Measurements from ENCODE around the gene KCNG1.
A peak's percentile ranks its signal among the peaks of the same experiment; 100 is the strongest.

KCNG1 gene

DNA sequence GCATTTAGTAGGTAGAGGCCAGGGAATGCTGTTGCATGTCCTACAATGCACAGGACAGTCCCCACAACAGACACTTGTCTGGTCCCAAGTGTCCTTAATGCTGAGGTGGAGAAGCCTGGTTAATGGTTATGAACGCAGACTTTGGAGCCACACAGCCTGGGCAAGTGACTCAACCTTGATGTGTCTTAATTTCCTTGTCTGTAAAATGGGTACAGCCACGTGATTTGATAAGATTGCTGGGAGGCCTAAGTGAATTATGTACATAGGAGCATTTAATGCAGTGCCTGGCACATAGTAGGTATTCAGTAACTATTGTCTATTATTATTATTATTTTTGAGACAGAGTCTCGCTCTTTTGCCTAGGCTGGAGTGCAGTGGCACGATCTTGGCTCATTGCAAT lies 11.4 kb downstream of the KCNG1 start:
- DNase-seq: no peak

DNA sequence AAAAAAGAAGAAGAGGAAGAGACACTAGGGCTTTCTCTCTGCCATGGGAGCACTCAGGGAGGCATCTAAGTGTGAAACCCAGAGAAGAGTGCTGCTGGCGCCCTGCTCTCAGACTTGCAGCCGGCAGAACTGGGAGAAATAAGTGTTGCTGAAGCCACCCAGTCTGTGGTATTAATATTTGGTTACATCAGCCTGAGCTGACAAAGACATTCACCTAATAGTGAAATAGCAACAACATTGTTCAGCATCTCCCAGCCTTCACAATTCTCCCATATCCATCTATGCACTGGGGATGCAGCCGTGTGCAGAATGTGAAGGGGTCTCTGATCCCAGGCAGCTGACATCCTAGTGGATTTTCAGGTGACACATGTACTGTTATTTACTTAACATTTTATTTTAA lies 12.0 kb downstream of the KCNG1 start:
- no peak for DNase-seq

DNA sequence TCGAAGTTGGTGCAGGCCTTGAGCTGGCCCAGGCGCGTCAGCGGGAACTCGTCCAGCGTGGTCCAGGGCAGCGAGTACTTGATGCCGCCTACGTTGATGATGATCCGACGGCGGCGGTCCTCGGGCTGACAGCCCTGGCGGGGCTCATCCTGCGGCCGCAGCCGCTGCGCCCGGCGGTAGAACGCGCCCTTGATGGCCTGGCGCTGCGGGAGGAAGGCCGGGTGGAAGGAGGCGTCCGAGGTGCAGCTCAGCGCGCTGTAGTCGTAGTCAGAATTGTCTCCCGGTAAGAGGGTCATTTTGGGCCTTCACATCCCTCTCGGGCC lies 12.9 kb downstream of the KCNG1 start:
- DNase-seq: no peak

DNA sequence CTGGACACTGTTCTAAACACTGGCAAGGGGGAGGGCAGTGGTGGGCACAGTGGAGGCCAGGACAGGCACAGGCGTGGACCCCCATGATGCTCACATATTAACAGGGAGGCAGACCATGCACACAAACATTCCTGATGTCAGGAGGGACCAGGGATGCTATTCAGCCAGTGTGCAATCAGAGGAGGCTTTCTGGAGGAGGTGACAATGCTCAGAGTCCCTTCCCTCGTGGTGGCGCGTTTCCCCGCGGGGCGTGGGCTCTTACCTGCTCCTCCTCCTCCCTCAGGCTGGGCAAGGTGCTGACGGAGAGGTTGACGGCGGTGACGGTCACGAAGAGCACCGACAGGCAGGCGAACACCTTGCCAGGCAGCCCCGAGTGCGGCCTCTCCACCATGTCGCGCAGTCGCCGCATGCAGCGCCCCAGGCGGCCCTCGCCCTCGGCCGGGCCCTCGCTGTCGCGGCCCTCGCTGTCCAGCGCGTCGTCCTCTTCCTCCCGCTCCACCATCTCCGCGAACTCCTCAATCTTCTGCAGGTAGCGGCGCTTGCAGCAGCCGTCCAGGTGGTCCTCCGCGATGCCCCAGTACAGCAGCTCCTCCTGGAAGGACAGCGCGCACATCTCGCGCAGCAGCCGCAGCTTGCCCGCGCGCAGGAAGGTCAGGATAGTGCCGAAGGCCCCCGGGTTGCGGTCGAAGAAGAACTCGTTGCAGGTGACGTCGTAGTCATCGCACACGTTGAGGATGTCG lies 13.4 kb downstream of the KCNG1 start:
- DNase-seq: no peak

DNA sequence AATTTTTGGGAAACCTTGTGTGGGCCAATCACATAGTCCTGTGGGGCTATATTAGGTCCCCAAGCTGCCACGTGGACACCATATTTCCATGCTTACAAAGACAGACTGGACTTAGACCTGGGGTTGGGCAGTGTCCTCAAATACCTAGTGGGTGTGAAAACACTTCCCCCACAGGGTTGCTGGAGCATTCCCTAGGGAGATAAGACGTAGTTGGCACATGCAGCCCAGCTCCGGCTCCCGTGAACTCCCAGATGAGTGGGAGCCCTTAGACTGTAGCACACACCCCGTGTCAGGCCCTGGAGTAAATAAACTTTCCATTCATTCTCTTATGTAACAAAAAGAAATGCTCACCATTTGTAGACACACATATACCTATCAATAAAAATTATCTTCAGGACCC lies 14.2 kb downstream of the KCNG1 start:
- DNase-seq: no peak

DNA sequence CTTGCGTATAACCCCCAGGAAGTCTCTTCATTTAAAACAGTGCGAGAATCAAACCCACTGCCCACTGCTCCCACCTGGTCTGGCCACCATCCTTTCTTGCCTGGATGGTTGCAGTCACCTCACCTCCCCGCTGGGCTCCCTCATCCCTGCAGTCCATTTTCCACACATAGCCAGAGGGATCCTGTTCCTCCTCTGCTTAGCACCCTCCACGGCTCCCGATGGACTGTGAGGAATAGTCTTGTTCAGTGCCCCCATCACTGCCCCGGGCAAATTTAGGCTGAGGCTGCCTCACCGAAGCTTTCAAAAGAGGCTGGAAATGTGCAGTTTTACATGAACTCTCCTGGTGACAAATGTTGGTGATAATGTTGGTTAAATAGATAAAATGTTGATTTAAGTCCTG lies 17.7 kb downstream of the KCNG1 start:
- no peak for DNase-seq

DNA sequence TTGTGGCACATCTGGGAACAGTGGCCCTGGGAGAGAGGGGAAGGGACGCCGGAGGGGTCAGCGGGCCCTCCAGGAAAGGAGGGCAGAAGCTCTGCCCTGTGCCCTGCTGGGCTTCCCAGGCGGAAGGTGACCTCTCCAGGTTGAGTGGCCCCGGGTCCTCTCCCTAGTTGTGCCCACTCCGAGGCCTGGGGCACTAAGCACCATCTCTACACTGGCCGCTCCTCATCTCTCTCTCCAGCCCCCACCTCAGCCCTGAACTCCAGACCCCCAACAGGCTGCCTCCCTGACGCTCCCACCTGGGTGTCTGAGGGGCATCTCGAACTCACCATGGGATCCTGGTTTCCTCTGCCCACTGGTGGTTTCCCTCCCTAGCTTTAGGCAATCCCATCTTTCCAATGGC lies 18.1 kb downstream of the KCNG1 start:
- no peak for DNase-seq

DNA sequence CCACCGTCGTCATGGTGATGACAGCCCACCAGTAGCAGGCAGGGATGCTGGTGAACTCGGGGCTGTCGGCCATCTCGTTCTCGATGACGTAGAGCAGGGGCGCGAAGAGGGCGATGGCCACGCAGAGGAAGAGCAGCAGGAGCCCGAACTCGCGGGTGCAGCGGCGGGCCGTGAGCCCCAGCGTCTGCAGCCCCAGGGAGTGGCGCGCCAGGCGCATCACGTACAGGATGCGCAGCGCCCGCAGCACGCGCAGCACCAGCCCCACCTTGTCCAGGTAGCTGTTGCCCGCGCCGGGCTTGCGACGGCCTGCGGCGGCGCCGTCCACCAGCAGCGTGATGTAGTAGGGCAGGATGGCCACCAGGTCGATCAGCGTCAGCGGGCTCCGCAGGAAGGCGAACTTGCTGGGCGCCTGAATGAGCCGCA lies 18.6 kb downstream of the KCNG1 start:
- no peak for DNase-seq

DNA sequence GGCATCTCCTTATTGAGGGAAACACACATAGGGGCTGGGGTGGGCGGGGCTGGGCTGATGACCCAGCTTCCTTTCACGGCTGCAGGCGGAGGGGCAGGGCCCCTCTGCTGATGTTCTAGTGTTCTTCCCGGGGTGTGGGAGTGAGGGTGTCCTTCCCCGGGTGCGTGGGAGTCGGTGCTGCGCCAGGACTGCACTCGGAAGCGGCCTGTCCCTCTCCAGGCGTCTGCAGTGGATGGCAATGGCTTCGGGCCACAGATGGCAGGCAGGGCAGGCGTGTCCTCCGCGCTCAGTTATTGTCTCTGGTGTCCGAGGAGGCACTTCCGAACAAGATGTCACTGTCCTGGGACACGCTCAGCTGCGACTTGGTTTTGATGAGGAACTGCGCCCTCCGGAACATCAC lies 19.2 kb downstream of the KCNG1 start:
- DNase-seq: no peak

DNA sequence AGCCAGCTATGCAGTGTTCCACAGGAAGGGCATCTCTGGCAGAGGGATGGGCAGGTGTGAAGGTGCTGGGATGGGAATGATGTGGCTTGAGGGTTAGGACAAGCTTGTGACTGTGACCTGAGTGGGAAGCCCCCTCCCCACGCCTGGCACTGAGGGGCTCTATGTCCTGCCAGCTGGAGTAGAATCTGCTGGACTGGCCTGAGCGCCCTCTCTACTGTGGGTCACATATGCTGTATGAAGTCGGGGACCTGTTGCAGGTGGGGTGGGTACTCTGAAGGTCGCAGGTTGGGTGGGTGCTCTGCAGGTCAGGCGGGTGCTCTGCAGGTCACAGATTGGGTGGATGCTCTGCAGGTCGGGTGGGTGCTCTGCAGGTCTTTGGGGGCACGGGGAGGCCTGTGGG lies 20.3 kb downstream of the KCNG1 start:
- DNase-seq: no peak

DNA sequence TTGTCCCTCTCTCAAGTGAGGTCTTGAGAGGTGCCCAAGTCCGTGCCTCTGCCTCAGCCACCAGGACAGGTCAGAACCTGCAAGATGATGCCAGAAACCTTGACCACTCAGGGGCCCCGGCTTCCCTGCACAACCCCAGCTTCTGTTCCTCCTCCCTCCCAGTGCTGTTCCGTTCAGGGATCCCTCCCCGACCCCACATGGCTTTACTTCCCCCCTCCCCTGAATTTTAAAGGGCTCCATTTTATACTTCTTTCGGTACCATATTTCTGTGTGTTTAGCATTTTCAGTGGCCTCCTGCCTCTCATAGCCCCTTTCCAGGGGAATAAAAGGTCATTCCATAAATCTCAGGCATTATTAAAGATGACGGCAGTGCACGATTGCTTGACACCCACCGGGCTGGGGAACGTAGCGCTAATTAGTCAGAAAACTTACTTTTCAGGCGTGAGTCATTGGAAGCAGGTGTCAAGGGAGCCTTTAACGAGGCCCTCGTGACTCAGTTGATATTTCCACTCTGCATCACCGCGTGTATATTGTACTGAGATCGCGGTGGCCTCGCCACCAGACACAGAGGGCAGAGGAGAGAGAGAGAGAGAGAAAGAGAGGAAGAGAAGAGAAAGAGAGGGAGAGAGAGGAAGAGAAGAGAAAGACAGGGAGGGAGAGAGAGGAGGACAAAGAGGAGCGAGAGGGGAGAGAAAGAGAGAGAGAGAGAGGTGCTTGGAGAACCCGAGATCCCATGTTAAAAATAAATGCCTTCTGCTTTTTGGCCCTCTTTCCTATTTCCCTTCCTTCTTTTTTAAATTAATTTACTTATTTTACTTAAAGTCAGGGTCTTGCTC lies 21.3 kb downstream of the KCNG1 start:
- DNase-seq: no peak

DNA sequence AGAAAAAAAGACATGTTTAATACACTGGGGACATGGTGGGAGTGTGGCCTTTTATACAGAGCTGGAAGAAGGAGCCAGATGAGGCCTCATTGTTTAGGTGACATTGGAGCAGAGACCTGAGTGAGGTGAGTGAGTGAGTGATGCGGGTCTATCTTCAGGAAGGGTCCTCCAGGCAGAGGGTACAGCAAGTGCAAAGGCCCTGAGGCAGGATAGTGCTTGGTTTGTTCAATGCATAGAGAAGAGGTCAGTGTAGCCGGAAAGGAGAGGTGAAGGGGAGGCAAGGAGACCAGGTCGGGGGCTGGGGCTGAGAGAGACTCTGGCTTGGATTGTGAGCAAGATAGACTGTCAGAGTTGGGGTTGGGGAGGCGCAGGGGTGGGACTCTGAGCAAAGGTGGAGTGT lies 23.6 kb downstream of the KCNG1 start:
- no peak for DNase-seq

DNA sequence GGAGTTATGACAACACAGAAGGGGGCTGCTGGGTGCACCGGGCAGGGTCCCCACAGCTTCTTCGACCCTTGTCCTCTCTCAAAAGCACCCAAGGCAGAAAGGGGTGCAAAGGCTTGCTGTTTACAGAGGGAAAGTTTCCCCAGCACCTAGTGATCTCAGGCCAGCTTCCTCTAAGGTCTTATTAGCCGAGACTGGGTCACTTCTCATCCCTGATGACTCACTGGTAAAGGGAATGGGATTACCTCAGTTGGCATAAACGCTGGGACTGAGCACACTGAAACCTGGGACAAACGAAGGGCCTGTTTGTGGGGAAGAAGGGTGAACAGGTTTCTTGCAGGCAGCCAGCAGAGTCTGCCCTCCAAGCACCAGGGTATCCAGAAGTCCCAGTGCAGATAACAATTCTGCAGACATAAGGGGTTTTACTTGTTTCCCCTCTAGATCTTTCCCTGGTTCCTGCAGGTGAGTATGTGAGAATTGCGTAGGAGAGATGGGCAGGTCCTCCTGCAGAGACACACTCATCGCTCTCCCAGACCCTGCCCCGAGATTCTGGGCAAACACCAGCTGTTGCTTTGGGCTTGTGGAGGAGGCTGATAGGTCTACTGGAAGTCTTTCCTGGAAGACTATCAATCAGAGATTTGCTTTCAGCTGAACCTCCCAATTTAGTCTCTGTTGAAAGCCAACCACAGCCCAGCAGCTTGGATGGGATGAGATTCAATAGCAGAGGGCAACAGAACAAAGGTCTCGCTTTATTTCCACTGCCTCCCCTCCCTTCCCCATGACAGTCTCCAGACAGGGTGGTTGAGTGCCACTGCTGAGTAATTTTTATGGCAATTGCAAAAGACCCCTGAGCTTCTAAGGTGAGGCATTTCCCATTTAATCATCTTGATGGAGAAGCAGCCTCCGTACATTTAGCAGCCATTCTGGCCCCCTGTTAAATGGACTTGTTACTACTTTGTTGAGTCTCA lies 25.7 kb downstream of the KCNG1 start:
- no peak for DNase-seq

DNA sequence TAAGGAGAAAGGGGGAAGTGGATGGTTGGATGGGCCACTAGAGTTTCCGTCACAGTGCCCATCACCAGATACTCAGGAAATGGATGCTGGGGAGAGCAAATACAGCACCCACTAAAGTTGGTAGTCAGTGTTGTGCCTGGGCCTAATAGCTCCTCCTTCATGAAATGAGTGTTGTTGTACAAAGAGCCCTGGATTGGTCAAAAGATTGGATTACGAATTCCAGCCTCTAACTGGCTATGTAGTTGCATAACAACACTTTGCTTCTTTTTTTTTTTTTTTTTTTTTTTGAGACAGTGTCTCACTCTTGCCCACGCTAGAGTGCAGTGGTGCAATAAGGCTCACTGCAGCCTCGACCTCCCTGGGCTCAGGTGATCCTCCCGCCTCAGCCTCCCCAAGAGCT lies 27.4 kb downstream of the KCNG1 start:
- no peak for DNase-seq

DNA sequence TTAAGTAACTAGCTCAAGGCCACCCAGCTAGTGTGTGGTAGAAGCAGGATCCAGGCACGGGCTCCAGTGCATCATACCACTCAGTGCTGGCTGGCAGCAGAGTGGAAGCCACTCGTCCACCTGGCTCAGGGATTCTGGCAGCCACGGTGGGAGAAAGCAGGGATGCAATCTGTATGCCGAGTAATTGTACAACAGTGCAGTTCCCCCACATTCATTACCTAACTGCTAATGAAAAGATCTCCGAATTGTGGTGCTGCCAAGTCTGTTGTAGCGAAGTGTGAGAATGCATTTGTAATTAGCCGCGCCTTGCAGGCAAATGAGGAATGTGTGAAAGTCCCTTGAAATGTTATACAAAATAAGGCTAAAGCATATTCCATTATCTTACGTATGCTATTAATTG lies 29.0 kb downstream of the KCNG1 start:
- no peak for DNase-seq

DNA sequence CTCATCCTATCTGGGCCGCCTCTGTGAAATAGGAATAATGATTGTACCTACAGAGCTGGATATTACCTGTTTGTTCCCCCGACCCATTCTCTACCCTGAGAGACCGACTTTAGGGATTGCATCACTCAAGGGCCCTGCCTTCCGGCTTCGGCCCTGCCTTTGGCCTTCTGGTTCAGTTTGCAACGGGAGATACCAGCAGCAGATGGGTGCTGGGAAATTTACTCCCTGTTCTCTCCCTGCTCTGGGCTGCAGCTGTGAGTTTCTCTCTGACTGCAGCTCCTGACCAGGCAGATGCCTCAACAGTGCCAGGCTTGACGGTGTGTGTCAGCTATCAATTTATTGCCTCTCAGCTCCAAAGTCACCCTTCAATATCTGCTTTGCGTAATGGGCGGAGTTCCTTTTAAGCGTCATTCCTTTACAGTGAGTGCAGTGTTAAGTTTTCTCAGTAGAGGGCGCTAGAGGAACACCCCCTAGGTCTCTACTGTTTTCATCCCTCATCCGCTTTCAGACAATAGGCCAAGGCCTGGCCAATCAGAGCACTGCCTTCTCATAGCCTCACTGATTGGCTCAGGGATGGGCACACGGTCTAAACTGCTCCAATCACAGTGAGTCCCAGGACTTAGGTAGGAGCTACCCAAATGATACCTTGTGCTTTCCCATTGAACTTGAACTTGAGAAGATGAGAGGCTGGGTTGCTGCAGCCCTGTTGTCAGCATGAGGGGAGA lies 30.0 kb downstream of the KCNG1 start:
- DNase-seq: peak; percentile 51 to 60

DNA sequence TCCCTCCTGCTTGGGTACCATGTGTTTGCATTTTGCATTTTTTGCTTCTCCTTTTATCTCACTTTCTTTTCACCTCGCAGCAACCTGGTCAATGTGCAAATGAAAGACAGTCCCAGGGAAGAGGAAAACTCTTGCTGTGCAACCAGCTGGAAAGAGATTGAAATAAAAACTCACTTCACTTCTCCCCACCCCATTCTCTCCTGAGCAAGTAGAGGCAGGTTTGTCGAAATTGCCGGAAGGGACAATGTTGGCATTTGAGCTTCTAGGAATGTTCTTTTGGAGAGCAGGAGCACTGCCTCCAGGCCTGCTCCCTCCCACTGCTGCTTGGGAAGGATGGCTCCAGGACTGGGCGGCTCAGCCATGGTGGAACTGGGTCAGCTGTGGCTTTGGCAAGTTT lies 30.6 kb downstream of the KCNG1 start:
- DNase-seq: no peak

DNA sequence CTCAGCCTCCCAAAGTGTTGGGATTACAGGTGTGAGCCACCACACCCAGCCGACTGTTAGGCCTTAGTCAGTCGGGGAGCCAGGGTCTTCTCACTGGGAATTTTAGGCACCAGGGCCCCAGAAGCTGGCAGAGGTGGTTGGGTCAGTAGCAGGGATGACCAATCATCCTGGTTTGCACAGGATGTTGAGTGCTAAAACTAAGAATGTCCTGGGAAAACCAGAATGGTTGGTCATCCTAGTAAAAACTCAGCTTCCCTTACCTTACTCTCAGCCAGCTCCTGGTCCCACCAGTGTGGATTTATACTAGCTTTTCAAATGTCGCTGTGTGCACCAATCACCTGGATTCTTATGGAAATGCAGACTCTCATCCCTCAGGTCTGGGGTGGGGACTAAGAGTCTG lies 31.8 kb downstream of the KCNG1 start:
- no peak for DNase-seq

DNA sequence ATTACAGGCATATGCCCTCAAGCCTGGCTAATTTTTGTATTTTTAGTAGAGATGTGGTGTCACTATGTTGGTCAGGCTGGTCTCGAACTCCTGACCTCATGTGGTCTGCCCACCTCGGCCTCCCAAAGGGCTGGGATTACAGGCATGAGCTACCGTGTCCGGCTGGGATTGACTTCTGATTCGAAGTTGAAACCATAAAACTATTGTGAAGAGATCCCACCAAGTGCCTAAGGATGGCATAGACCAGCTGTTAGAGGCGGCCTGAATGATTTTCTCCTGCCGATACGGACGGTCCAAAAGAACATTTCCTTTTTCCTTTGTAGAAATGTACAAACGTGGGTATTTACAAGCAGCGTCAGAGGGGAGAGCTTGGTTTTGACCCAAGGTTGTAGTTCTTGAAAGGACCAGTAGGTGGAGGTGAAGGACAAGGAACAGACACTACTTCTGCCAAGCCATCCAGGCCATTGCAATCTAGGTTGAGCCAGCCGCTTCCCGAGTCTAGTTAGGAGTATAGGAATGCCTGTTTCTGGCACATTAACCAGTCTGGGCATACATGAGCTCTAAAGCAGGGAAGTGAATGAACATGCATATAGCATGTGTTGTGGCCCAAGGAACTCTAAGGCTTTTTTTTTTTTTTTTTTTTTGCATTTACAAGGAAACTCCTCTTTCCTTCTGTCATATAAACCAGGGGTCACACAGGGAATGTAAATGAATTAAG lies 35.3 kb downstream of the KCNG1 start:
- DNase-seq: peak; percentile 80 to 84

DNA sequence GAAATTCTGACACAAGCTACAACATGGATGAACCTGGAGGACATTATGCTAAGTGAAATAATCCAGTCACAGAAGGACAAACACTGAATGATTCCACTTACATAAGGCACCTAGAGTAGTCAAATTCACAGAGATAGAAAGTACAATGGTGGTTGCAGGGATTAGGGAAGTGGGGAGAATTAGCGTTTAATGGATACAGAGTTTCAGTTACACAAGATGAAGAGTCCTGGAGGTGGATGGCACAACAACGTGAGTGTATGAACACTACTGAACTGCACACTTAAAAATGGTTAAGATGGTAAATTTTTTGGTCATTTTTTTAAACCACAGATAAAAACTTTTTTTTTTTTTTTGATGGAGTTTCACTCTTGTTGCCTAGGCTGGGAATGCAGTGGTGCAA lies 39.6 kb downstream of the KCNG1 start:
- DNase-seq: peak; percentile 50

DNA sequence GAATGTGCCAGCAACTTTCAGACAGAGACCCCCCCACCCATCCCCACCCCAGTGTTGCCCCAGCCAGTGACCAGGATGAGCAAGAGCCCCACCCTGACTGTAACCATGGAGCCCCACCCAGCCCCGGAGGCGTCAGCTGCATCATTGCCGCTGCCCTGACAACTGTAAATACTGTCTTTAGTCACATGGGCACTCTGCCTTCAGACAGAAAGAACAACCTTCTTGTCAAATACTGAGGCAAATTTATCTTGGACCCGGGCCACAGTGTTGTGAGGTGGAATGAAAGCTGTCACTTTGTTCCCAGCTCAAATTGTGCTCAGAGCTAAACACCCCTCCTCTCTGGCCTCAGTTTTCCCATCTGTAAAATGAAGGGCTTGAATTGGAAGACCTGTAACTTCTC lies 40.5 kb downstream of the KCNG1 start:
- DNase-seq: peak; percentile 48 to 54

DNA sequence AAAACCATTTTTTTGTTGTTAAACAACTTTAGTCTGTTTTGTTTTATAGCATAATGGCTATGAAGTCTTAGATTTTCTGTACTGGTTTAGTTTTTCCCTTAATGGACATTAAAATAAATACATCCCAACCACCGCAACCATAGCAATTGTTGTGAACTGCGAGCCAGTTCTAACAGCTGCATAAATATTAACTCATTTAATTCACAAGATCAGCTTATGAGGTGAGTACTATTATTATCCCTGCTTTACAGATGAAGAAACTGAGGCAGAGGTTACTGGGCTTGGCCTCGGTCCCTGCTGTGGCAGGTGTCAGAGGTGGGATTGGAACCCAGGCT lies 41.2 kb downstream of the KCNG1 start:
- no peak for DNase-seq
